Adrenal gland (tissue), 12 donors: ENCODE results near the gene MARCHF9. TPM values are rescaled to one million over a fixed set of nuclear protein-coding genes. Genes with fewer than 3 reads are reported as not detected.
A peak's percentile ranks its signal among the peaks of the same experiment; 100 is the strongest.

ENCODE experiments used
- DNase-seq, 7 donors: peaks; one replicate each; pipeline ENCODE4 v3.0.0-alpha.2; 2019 to 2020
- H3K27ac ChIP-seq, 5 donors: fragments of 200-600 bp; sonication (generic) in 4 of 5; 1 replicate in 3 of 5; 2 replicates in 2 of 5; pipeline versions ENCODE4 v1.5.1 to v1.8.0; 2016 to 2020; ENCODE audit warnings: mild to moderate bottlenecking in 1 of 5
- H3K27me3 ChIP-seq: fragments of 200-600 bp; 2 replicates; pipeline ENCODE4 v1.8.0; 2021
- H3K36me3 ChIP-seq, 2 donors: fragments of 200-600 bp; replicated peaks in 1 of 2; 1 replicate in 1 of 2; 2 replicates in 1 of 2; pipeline versions ENCODE4 v1.5.1 to v1.8.0; 2018 to 2022
- H3K4me1 ChIP-seq, 2 donors: fragments of 200-600 bp; replicated peaks in 1 of 2; 1 replicate in 1 of 2; 2 replicates in 1 of 2; pipeline versions ENCODE4 v1.5.1 to v1.8.0; 2018 to 2021
- H3K4me3 ChIP-seq, 4 donors: fragments of 200-600 bp; sonication (generic) in 3 of 4; one replicate each; pipeline ENCODE4 v1.5.1; 2016 to 2018
- H3K9me3 ChIP-seq, 3 donors: fragments of 200-600 bp; sonication (generic) in 1 of 3; replicated peaks in 1 of 3; 1 replicate in 2 of 3; 2 replicates in 1 of 3; pipeline versions ENCODE4 v1.5.1 to v1.8.0; 2016 to 2021
- CTCF ChIP-seq, 6 experiments: fragments of 450-650 bp in 4 of 6; fragments of 200-600 bp in 2 of 6; sonication (generic) in 1 of 6; IDR thresholded peaks; 1 replicate in 5 of 6; 2 replicates in 1 of 6; pipeline versions ENCODE4 v1.5.1 to v1.8.0; 2016 to 2021; ENCODE audit warnings: antibody characterized with exemption in 6 of 6, mild to moderate bottlenecking in 2 of 6, moderate library complexity in 1 of 6
- POLR2A ChIP-seq, 2 donors: fragments of 450-650 bp; IDR thresholded peaks; one replicate each; pipeline ENCODE4 v1.6.1; 2017; ENCODE audit warnings: antibody characterized with exemption in 2 of 2, mild to moderate bottlenecking in 2 of 2, moderate library complexity in 1 of 2
- WGBS, 4 donors: extraction: QIAGEN DNeasy Blood & Tissue Kit in 2 of 4; methylation state at CpG; one replicate each; pipeline versions ENCODE4 v1.1.5 to v1.1.7; 2013 to 2017; 5-methylcytosine and 5-hydroxymethylcytosine counted together
- intact Hi-C, 2 donors: fragments of 100-400 bp; cut with DNase I; formaldehyde crosslinking; loops; one replicate each; pipeline versions ENCODE4 v1.14.1 to v1.15.0; 2022 to 2023
- polyA plus RNA-seq, 3 donors: library from polyadenylated mRNA; stranded (reverse); fragments of 200-250 nt in 2 of 3; fragments of 350-450 nt in 1 of 3; fragmentation: Illumina TruSeq in 1 of 3; extraction: RNeasy Lipid Tissue Mini Kit (QIAGEN cat#74804) in 1 of 3; gene quantifications; one replicate each; pipeline ENCODE4 v1.2.3, GENCODE V29; 2013 to 2014
- total RNA-seq, 9 donors: library from RNA; depleted of rRNA in 4 of 9; stranded (reverse); fragments of >200 nt in 4 of 9; fragments of 120-200 nt in 1 of 9; fragmentation: NEBNext Ultra II Directional in 1 of 9; extraction: Animal tissue kit (Norgen Biotek cat#: 25700) in 1 of 9; gene quantifications; one replicate each; pipeline versions ENCODE4 v1.1.0 to v1.2.4, GENCODE V29; 2013 to 2023
- donor health status: healthy with polysubstance abuse.
- donor health status: Bipolar disorder and iron deficiency.
- donor health status: DM: yes; HTN: yes; CAD: no.
- donor health status: DM: no; HTN: no; CAD: no.
- donor health status: DM: no; HTN: no; CAD: no.
- donor health status: DM: yes; HTN: yes; CAD: no.

The MARCHF9 gene
- total and polyA plus RNA-seq, 12 donors = 6.7 to 45.1 (median 16.6) TPM

GRCh38 chr12:57732726-57733593, 21.9 kb upstream of the MARCHF9 start:
- TF ChIP-seq POLR2A (IDR thresholded peaks at IDR 0.05) (no peak), CTCF (IDR thresholded peaks at IDR 0.05) (no peak)
- no peaks in the 10 kb centered on the region for H3K9me3 ChIP-seq
- peaks cover 32% of the 10 kb centered on the region for H3K27me3 ChIP-seq
- intact Hi-C loops = no loop called here
- 80 to 88% (median 83%) methylated on average over 8 to 11 of the region's 11 CpGs for WGBS, 4 donors
- peaks cover 9 to 21% of the 10 kb centered on the region in 2 donors for H3K4me1 ChIP-seq
- no peaks in the 10 kb centered on the region for H3K36me3 ChIP-seq
- H3K27ac ChIP-seq = no peak overlapping the region
- no peak overlapping the region for H3K4me3 ChIP-seq
- DNase-seq = peak in 1 of 7 donors; percentile 11

DNA sequence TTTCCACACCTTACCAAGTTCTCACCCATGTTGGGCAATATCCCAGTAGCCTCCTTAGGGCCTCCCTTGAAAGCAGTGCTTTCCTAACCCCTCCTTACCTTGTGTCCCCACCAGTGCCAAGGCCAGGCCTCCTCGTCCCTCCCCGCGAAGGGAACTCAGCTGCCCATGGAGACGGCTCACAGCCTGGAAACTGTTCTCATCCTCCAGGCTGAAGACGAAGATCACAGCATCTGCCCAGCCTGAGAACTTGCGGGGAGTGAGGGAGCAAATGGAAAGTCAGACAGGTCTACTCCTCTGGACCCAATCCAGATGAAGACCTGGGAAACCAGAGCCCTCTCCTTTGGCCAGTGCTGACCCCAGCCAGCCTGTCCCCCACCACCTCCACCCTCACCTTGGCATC, 21.0 kb upstream of the MARCHF9 start:
- peaks cover 14 to 25% of the 10 kb centered on the region in 2 donors for H3K4me1 ChIP-seq
- intact Hi-C loops = no loop called here
- no peak for TF ChIP-seq POLR2A (IDR thresholded peaks at IDR 0.05)
- no peak for TF ChIP-seq CTCF (IDR thresholded peaks at IDR 0.05)
- 66 to 81% (median 74%) methylated on average over 5 to 6 of the region's 6 CpGs for WGBS, 4 donors
- no peak overlapping the region for H3K27ac ChIP-seq
- H3K4me3 ChIP-seq = no peak overlapping the region
- peaks cover 37% of the 10 kb centered on the region for H3K27me3 ChIP-seq
- H3K9me3 ChIP-seq = no peaks in the 10 kb centered on the region
- DNase-seq = peak in 1 of 7 donors; percentile 11
- no peaks in the 10 kb centered on the region for H3K36me3 ChIP-seq

DNA sequence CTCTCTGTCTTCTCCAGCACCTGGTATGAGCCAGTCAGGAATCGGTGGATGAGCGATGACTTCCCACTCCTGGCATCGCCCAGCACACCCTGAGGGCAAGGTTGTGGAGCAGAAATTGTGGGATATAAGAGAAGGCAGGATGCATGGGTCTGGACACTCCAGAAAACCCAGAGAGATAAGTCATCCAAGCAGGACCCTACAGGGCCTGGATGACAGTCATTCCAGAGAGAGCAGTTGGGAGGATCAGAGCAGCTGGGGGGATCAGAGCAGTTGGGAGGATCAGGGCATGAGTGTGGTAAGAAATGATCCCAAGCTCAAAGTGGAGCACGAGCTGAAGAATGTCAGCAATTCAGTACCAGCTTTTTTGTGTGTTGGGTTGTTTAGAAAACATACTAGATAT, 20.3 kb upstream of the MARCHF9 start:
- Histone ChIP-seq H3K27ac (no peak overlapping the region), H3K9me3 (no peaks in the 10 kb centered on the region), H3K4me3 (no peak overlapping the region), H3K36me3 (no peaks in the 10 kb centered on the region), H3K4me1 (peaks cover 14 to 25% of the 10 kb centered on the region in 2 donors), H3K27me3 (peaks cover 37% of the 10 kb centered on the region)
- DNase-seq = no peak
- 72 to 87% (median 76%) methylated on average over 4 of the region's 4 CpGs for WGBS, 4 donors
- intact Hi-C loops = no loop called here
- TF ChIP-seq CTCF (IDR thresholded peaks at IDR 0.05) (no peak), POLR2A (IDR thresholded peaks at IDR 0.05) (no peak)

GRCh38 chr12:57735198-57735855, 19.6 kb upstream of the MARCHF9 start:
- Histone ChIP-seq H3K4me3 (no peak overlapping the region), H3K27me3 (peaks cover 39% of the 10 kb centered on the region), H3K9me3 (no peaks in the 10 kb centered on the region), H3K4me1 (peaks cover 14 to 25% of the 10 kb centered on the region in 2 donors), H3K36me3 (no peaks in the 10 kb centered on the region), H3K27ac (no peak overlapping the region)
- no peak for DNase-seq
- 27 to 29% (median 28%) methylated on average over 8 of the region's 8 CpGs for WGBS, 4 donors
- intact Hi-C loops = no loop called here
- TF ChIP-seq CTCF (IDR thresholded peaks at IDR 0.05) (no peak), POLR2A (IDR thresholded peaks at IDR 0.05) (no peak)
